Activated CD8-positive, alpha-beta memory T cell treated with anti-CD3 and anti-CD28 coated beads, Interleukin-2, amount 10 ng/mL, durations not matched to agents 7 days and 5 days (primary cell): ENCODE data around the gene KIF12. TPM values are rescaled to one million over a fixed set of nuclear protein-coding genes. Genes with fewer than 3 reads are reported as not detected.
"Not testable (repeated sequence)": the region's sequence is repeated elsewhere in the genome, so short reads cannot be mapped to it uniquely, and the experiment has no call there.

ENCODE experiments used
- ATAC-seq: fragments of 150-1000 bp; cut with Tn5 transposase; one replicate; pipeline ENCODE4 v1.10.0; 2021; ENCODE audit warnings: moderate library complexity
- CTCF ChIA-PET: fragments of 350-600 bp; sonication (Branson Sonifier 250); formaldehyde crosslinking; loops from one replicate; lab custom pipeline; 2021; ENCODE audit warnings: antibody characterized with exemption; lab: Charles Lee
- DNase-seq: peaks from one replicate; pipeline ENCODE4 v3.0.0-alpha.2; 2020
- H3K27ac Mint-ChIP-seq: one replicate; pipeline ENCODE4 v1.8.0; 2021; ENCODE audit warnings: mild to moderate bottlenecking, mixed read lengths
- H3K27me3 Mint-ChIP-seq: one replicate; pipeline ENCODE4 v1.8.0; 2021; ENCODE audit warnings: mixed read lengths
- H3K36me3 Mint-ChIP-seq: one replicate; pipeline ENCODE4 v1.8.0; 2021; ENCODE audit warnings: mild to moderate bottlenecking, mixed read lengths
- H3K4me1 Mint-ChIP-seq: one replicate; pipeline ENCODE4 v1.8.0; 2021; ENCODE audit warnings: mixed read lengths
- H3K4me3 Mint-ChIP-seq: one replicate; pipeline ENCODE4 v1.8.0; 2021; ENCODE audit warnings: mild to moderate bottlenecking, moderate library complexity, mixed read lengths
- H3K9me3 Mint-ChIP-seq: one replicate; pipeline ENCODE4 v1.8.0; 2022; ENCODE audit warnings: low read depth, mixed read lengths
- total RNA-seq, 2 experiments: library from RNA; stranded (reverse); gene quantifications; one replicate each; pipeline ENCODE4 v1.2.3, GENCODE V29; 2021

KIF12 gene
- total RNA-seq, 2 experiments from 2014 or later: not detected

- Mint-ChIP-seq H3K27ac (no peak overlapping the region), H3K27me3 (peaks cover 18% of the 10 kb centered on the region), H3K36me3 (no peaks in the 10 kb centered on the region), H3K4me1 (no peaks in the 10 kb centered on the region), H3K9me3 (no peaks in the 10 kb centered on the region), H3K4me3 (no peak overlapping the region)
- no peak for DNase-seq
- CTCF ChIA-PET: no interaction called here
- ATAC-seq: no peak
These were observed 31.7 kb upstream of the KIF12 start for GRCh38 chr9:114130624-114131277.

GRCh38 chr9:114130141-114130540, 31.0 kb upstream of the KIF12 start:
- H3K9me3 Mint-ChIP-seq: no peaks in the 10 kb centered on the region
- H3K36me3 Mint-ChIP-seq: no peaks in the 10 kb centered on the region
- H3K27ac Mint-ChIP-seq: no peak overlapping the region
- DNase-seq (no peak), ATAC-seq (no peak)
- CTCF ChIA-PET: no interaction called here
- H3K27me3 Mint-ChIP-seq: peaks cover 14% of the 10 kb centered on the region
- H3K4me3 Mint-ChIP-seq: no peak overlapping the region
- H3K4me1 Mint-ChIP-seq: no peaks in the 10 kb centered on the region

GRCh38 chr9:114128759-114129158, 29.7 kb upstream of the KIF12 start:
- DNase-seq, H3K27ac Mint-ChIP-seq, H3K36me3 Mint-ChIP-seq, H3K9me3 Mint-ChIP-seq, CTCF ChIA-PET, H3K4me3 Mint-ChIP-seq, H3K4me1 Mint-ChIP-seq, ATAC-seq: not testable (repeated sequence)
- peaks cover 16% of the 10 kb centered on the region for H3K27me3 Mint-ChIP-seq

- no peak overlapping the region for H3K4me3 Mint-ChIP-seq
- H3K4me1 Mint-ChIP-seq: no peaks in the 10 kb centered on the region
- CTCF ChIA-PET: interaction anchor here (1.6 to 1.8 kb wide), 2 partner anchors 29 to 44 kb away, joined by 3 to 4 read pairs; partner anchors contain the start of gene COL27A1
- DNase-seq (no peak), ATAC-seq (no peak)
- H3K9me3 Mint-ChIP-seq: no peaks in the 10 kb centered on the region
- H3K36me3 Mint-ChIP-seq: no peaks in the 10 kb centered on the region
- no peak overlapping the region for H3K27ac Mint-ChIP-seq
- peaks cover 15% of the 10 kb centered on the region for H3K27me3 Mint-ChIP-seq
These were observed 27.4 kb upstream of the KIF12 start for GRCh38 chr9:114126247-114127060.

GRCh38 chr9:114125476-114126013, 26.5 kb upstream of the KIF12 start:
- CTCF ChIA-PET: interaction anchor here (1.6 kb wide), 1 partner anchor 43 kb away, joined by 3 read pairs; no protein-coding TSS in a partner anchor
- Mint-ChIP-seq H3K9me3 (no peaks in the 10 kb centered on the region), H3K4me1 (no peaks in the 10 kb centered on the region), H3K27me3 (peaks cover 17% of the 10 kb centered on the region), H3K27ac (no peak overlapping the region), H3K4me3 (no peak overlapping the region), H3K36me3 (no peaks in the 10 kb centered on the region)
- DNase-seq (no peak), ATAC-seq (no peak)

- DNase-seq: no peak
- CTCF ChIA-PET: interaction anchor here (1.6 kb wide), 1 partner anchor 42 kb away, joined by 3 read pairs; no protein-coding TSS in a partner anchor
- H3K9me3 Mint-ChIP-seq: no peaks in the 10 kb centered on the region
- no peak overlapping the region for H3K4me3 Mint-ChIP-seq
- H3K36me3 Mint-ChIP-seq: no peaks in the 10 kb centered on the region
- no peaks in the 10 kb centered on the region for H3K4me1 Mint-ChIP-seq
- H3K27ac Mint-ChIP-seq: no peak overlapping the region
- ATAC-seq: no peak
- peaks cover 16% of the 10 kb centered on the region for H3K27me3 Mint-ChIP-seq
These were observed 25.8 kb upstream of the KIF12 start for GRCh38 chr9:114124666-114125475.

- DNase-seq: no peak
- CTCF ChIA-PET: no interaction called here
- Mint-ChIP-seq H3K27me3 (peaks cover 10% of the 10 kb centered on the region), H3K36me3 (no peaks in the 10 kb centered on the region), H3K4me1 (no peaks in the 10 kb centered on the region), H3K4me3 (no peak overlapping the region), H3K9me3 (no peaks in the 10 kb centered on the region), H3K27ac (no peak overlapping the region)
- no peak for ATAC-seq
These were observed 25.0 kb upstream of the KIF12 start for GRCh38 chr9:114124138-114124537.

GRCh38 chr9:114123031-114123977, 24.2 kb upstream of the KIF12 start:
- ATAC-seq: no peak
- CTCF ChIA-PET: interaction anchor here (1.5 kb wide), 1 partner anchor 15 kb away, joined by 3 read pairs; no protein-coding TSS in a partner anchor
- H3K9me3 Mint-ChIP-seq: no peaks in the 10 kb centered on the region
- no peaks in the 10 kb centered on the region for H3K36me3 Mint-ChIP-seq
- H3K27ac Mint-ChIP-seq: no peak overlapping the region
- H3K27me3 Mint-ChIP-seq: peaks cover 11% of the 10 kb centered on the region
- DNase-seq: no peak
- no peak overlapping the region for H3K4me3 Mint-ChIP-seq
- no peaks in the 10 kb centered on the region for H3K4me1 Mint-ChIP-seq

- Mint-ChIP-seq H3K4me3 (no peak overlapping the region), H3K4me1 (no peaks in the 10 kb centered on the region), H3K9me3 (no peaks in the 10 kb centered on the region), H3K27me3 (peaks cover 14% of the 10 kb centered on the region), H3K36me3 (no peaks in the 10 kb centered on the region), H3K27ac (no peak overlapping the region)
- CTCF ChIA-PET: interaction anchor here (1.5 kb wide), 1 partner anchor 14 kb away, joined by 3 read pairs; no protein-coding TSS in a partner anchor
- DNase-seq (no peak), ATAC-seq (no peak)
These were observed 23.3 kb upstream of the KIF12 start for GRCh38 chr9:114122136-114123027.

GRCh38 chr9:114121227-114122135, 22.4 kb upstream of the KIF12 start:
- no peaks in the 10 kb centered on the region for H3K9me3 Mint-ChIP-seq
- ATAC-seq (no peak), DNase-seq (no peak)
- H3K4me1 Mint-ChIP-seq: no peaks in the 10 kb centered on the region
- H3K4me3 Mint-ChIP-seq: no peak overlapping the region
- no peaks in the 10 kb centered on the region for H3K36me3 Mint-ChIP-seq
- peaks cover 18% of the 10 kb centered on the region for H3K27me3 Mint-ChIP-seq
- H3K27ac Mint-ChIP-seq: no peak overlapping the region
- CTCF ChIA-PET: interaction anchor here (0.7 to 0.8 kb wide), 2 partner anchors 13 to 14 kb away, joined by 3 read pairs; no protein-coding TSS in a partner anchor
